Neural cell (in vitro differentiated cells): ENCODE data around the gene CNTNAP5.

Experiments used
- TAF1 ChIP-seq: IDR thresholded peaks from 2 replicates; pipeline ENCODE4 v1.6.1; 2012; ENCODE audit warnings: low read depth
- TF ChIP-seq, protein P1 (sequence below): fragments of 450-650 bp; IDR thresholded peaks from 2 replicates; pipeline ENCODE4 v1.5.1; 2014; ENCODE audit warnings: antibody characterized with exemption, mild to moderate bottlenecking, moderate library complexity; ENCODE audit not compliant: poor library complexity, severe bottlenecking

DNA sequence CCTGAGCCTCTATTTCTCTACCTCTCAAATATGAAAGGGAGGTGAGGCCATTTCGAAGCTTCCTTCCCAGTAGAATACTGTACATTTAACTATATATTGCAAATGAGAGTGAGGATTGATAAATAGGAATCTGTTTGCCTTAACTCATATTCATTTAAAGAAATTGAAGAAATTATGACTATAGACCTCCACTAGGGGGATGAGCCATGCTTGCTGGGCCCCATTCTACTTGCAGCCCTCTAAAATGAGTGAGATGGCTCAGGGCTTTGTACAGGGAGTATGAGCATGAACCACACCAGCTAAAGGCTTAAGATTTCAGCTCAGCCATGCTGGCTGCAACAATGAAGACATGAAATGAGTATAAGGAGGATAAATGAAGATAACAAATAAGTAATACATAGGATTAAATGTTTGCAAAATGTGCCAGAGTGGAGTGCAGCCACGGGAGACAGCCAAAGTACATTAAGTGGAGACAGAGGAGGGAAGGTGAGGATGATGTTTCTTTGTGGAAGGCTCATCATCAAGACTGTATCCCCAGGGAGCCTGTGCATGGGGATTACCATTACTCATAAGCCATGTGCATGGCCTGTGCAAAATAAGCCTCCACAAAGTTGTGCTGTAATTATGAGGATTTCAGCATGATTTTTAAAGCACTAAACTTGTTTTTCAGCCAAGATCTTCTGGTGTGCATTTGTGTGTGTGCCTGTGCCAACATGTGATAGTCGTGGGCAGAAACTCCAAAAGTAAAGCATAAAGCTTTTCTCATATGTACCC, 300.8 kb downstream of the CNTNAP5 start:
- TF ChIP-seq, protein P1, sequence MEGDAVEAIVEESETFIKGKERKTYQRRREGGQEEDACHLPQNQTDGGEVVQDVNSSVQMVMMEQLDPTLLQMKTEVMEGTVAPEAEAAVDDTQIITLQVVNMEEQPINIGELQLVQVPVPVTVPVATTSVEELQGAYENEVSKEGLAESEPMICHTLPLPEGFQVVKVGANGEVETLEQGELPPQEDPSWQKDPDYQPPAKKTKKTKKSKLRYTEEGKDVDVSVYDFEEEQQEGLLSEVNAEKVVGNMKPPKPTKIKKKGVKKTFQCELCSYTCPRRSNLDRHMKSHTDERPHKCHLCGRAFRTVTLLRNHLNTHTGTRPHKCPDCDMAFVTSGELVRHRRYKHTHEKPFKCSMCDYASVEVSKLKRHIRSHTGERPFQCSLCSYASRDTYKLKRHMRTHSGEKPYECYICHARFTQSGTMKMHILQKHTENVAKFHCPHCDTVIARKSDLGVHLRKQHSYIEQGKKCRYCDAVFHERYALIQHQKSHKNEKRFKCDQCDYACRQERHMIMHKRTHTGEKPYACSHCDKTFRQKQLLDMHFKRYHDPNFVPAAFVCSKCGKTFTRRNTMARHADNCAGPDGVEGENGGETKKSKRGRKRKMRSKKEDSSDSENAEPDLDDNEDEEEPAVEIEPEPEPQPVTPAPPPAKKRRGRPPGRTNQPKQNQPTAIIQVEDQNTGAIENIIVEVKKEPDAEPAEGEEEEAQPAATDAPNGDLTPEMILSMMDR = peak; percentile 36
- TF ChIP-seq TAF1 = no peak
